HL-60 (cell line): ENCODE data around the gene MYO16.

Experiments used
- GABPA ChIP-seq: IDR thresholded peaks from 2 replicates; pipeline ENCODE4 v1.6.1; 2012; ENCODE audit warnings: low read depth
- POLR2AphosphoS5 ChIP-seq: IDR thresholded peaks from 2 replicates; pipeline ENCODE4 v1.6.1; 2012; ENCODE audit warnings: low read depth
- TF ChIP-seq, protein P1 (sequence below): IDR thresholded peaks from one replicate; pipeline ENCODE4 v1.5.1; 2011; ENCODE audit warnings: low read length, control low read depth, inconsistent platforms; ENCODE audit not compliant: insufficient read depth
- TF ChIP-seq, protein P2 (sequence below): IDR thresholded peaks from 2 replicates; pipeline ENCODE4 v1.6.1; 2012; ENCODE audit warnings: low read depth; ENCODE audit not compliant: insufficient replicate concordance

DNA sequence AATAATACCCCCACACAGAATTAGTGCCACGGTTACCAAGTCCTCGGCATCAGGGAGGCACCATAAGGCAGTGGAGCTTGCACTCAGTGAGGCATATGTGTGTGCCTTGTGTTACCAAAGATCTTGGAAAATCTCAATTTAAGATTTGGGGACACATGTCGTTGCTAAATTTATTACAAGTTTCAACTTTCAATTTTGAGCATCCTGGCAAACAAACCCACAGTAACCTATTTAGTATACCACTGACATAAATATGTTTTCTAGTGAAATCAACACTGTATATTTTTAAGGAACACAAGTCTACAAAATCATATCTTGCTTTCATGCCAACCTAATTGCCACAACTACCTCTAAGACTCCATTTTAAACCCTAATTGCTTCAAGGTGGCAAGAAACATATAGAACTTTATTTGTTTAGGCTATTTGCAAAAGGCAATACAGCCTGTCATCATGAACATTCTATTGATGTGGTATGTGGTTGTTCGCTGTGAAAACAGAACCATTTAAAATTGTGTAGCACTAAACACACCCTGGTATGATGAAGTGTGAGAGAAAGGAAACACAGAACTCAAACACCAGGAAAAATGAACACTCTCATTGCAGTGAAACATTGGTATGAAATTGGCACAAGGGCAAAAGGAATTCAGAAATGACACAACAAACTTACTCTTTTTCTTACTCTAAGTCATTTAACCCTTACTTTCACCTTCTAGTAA is 625.9 kb downstream of the MYO16 start:
- TF ChIP-seq, protein P1, sequence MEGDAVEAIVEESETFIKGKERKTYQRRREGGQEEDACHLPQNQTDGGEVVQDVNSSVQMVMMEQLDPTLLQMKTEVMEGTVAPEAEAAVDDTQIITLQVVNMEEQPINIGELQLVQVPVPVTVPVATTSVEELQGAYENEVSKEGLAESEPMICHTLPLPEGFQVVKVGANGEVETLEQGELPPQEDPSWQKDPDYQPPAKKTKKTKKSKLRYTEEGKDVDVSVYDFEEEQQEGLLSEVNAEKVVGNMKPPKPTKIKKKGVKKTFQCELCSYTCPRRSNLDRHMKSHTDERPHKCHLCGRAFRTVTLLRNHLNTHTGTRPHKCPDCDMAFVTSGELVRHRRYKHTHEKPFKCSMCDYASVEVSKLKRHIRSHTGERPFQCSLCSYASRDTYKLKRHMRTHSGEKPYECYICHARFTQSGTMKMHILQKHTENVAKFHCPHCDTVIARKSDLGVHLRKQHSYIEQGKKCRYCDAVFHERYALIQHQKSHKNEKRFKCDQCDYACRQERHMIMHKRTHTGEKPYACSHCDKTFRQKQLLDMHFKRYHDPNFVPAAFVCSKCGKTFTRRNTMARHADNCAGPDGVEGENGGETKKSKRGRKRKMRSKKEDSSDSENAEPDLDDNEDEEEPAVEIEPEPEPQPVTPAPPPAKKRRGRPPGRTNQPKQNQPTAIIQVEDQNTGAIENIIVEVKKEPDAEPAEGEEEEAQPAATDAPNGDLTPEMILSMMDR: no peak
- no peak for TF ChIP-seq POLR2AphosphoS5
- no peak for TF ChIP-seq GABPA
- TF ChIP-seq, protein P2, sequence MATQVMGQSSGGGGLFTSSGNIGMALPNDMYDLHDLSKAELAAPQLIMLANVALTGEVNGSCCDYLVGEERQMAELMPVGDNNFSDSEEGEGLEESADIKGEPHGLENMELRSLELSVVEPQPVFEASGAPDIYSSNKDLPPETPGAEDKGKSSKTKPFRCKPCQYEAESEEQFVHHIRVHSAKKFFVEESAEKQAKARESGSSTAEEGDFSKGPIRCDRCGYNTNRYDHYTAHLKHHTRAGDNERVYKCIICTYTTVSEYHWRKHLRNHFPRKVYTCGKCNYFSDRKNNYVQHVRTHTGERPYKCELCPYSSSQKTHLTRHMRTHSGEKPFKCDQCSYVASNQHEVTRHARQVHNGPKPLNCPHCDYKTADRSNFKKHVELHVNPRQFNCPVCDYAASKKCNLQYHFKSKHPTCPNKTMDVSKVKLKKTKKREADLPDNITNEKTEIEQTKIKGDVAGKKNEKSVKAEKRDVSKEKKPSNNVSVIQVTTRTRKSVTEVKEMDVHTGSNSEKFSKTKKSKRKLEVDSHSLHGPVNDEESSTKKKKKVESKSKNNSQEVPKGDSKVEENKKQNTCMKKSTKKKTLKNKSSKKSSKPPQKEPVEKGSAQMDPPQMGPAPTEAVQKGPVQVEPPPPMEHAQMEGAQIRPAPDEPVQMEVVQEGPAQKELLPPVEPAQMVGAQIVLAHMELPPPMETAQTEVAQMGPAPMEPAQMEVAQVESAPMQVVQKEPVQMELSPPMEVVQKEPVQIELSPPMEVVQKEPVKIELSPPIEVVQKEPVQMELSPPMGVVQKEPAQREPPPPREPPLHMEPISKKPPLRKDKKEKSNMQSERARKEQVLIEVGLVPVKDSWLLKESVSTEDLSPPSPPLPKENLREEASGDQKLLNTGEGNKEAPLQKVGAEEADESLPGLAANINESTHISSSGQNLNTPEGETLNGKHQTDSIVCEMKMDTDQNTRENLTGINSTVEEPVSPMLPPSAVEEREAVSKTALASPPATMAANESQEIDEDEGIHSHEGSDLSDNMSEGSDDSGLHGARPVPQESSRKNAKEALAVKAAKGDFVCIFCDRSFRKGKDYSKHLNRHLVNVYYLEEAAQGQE: no peak
